GM21423 (cell line): Measurements from ENCODE around the gene ZRANB3.
"Not testable (repeated sequence)": the region's sequence is repeated elsewhere in the genome, so short reads cannot be mapped to it uniquely, and the experiment has no call there.

ENCODE experiments used
- ATAC-seq: cut with Tn5 transposase; IDR thresholded peaks from one replicate; pipeline ENCODE4 v1.9.1; 2021; ENCODE audit warnings: mild to moderate bottlenecking, moderate library complexity; ENCODE audit not compliant: unreplicated experiment

The ZRANB3 gene

GRCh38 chr2:135348096-135348704 lies 182.8 kb downstream of the ZRANB3 start:
- ATAC-seq, result not testable (repeated sequence)

- ATAC-seq, result no peak
Measured at GRCh38 chr2:135337071-135337470, 193.9 kb downstream of the ZRANB3 start.

GRCh38 chr2:135335256-135335655 lies 195.8 kb downstream of the ZRANB3 start:
- ATAC-seq, result no peak

- no peak for ATAC-seq
Measured at GRCh38 chr2:135327146-135327545, 203.9 kb downstream of the ZRANB3 start.

GRCh38 chr2:135320465-135321355 lies 210.3 kb downstream of the ZRANB3 start:
- no peak for ATAC-seq

- no peak for ATAC-seq
Measured at GRCh38 chr2:135318808-135319207, 212.2 kb downstream of the ZRANB3 start.

GRCh38 chr2:135317375-135317774 lies 213.6 kb downstream of the ZRANB3 start:
- ATAC-seq, result no peak

GRCh38 chr2:135311962-135312361 lies 219.1 kb downstream of the ZRANB3 start:
- ATAC-seq, result no peak

- no peak for ATAC-seq
Measured at GRCh38 chr2:135311268-135311667, 219.8 kb downstream of the ZRANB3 start.

GRCh38 chr2:135304694-135305093 lies 226.3 kb downstream of the ZRANB3 start:
- no peak for ATAC-seq

GRCh38 chr2:135299658-135300244 lies 231.3 kb downstream of the ZRANB3 start:
- ATAC-seq, result peak; percentile 80

- ATAC-seq, result no peak
Measured at GRCh38 chr2:135299165-135299564, 231.9 kb downstream of the ZRANB3 start.

GRCh38 chr2:135287121-135287520 lies 243.9 kb downstream of the ZRANB3 start:
- ATAC-seq, result not testable (repeated sequence)

GRCh38 chr2:135285391-135285790 lies 245.6 kb downstream of the ZRANB3 start:
- no peak for ATAC-seq

GRCh38 chr2:135281379-135281778 lies 249.6 kb downstream of the ZRANB3 start:
- ATAC-seq, result no peak

GRCh38 chr2:135279209-135279608 lies 251.8 kb downstream of the ZRANB3 start:
- no peak for ATAC-seq

GRCh38 chr2:135276525-135276924 lies 254.5 kb downstream of the ZRANB3 start:
- ATAC-seq, result no peak

- ATAC-seq, result no peak
Measured at GRCh38 chr2:135271006-135271405, 260.0 kb downstream of the ZRANB3 start.

- no peak for ATAC-seq
Measured at GRCh38 chr2:135265960-135266490, 265.0 kb downstream of the ZRANB3 start.

- ATAC-seq, result no peak
Measured at GRCh38 chr2:135259123-135259522, 271.9 kb downstream of the ZRANB3 start.

GRCh38 chr2:135258193-135258592 lies 272.8 kb downstream of the ZRANB3 start:
- ATAC-seq, result no peak
